H9 (cell line): ENCODE results near the gene RBM4B. TPM values are rescaled to one million over a fixed set of nuclear protein-coding genes. Genes with fewer than 3 reads are reported as not detected.
A peak's percentile ranks its signal among the peaks of the same experiment; 100 is the strongest.

Experiments used
- DNase-seq: peaks from one replicate; pipeline ENCODE4 v3.0.0-alpha.2; 2017
- H2AFZ ChIP-seq: one replicate; pipeline ENCODE4 v1.6.1; 2013; ENCODE audit warnings: mild to moderate bottlenecking, low read length, control low read depth, moderate library complexity
- H2AK5ac ChIP-seq: 2 replicates; pipeline ENCODE4 v1.6.1; 2013; ENCODE audit warnings: low read length, control low read depth, mixed read lengths; ENCODE audit not compliant: insufficient read length
- H2BK120ac ChIP-seq: one replicate; pipeline ENCODE4 v1.6.1; 2013; ENCODE audit warnings: low read depth, mild to moderate bottlenecking, low read length, control low read depth, inconsistent platforms; ENCODE audit not compliant: poor library complexity, severe bottlenecking
- H2BK12ac ChIP-seq: 2 replicates; pipeline ENCODE4 v1.6.1; 2013; ENCODE audit warnings: low read length, control low read depth, mixed read lengths, low read depth; ENCODE audit not compliant: insufficient read length
- H2BK15ac ChIP-seq: 2 replicates; pipeline ENCODE4 v1.6.1; 2013; ENCODE audit warnings: low read depth, low read length, control low read depth
- H2BK20ac ChIP-seq: one replicate; pipeline ENCODE4 v1.6.1; 2013; ENCODE audit warnings: low read depth, mild to moderate bottlenecking, low read length, control low read depth, inconsistent platforms; ENCODE audit not compliant: poor library complexity, severe bottlenecking
- H2BK5ac ChIP-seq: 2 replicates; pipeline ENCODE4 v1.6.1; 2013; ENCODE audit warnings: low read length, control low read depth, mixed read lengths; ENCODE audit not compliant: insufficient read length
- H3K14ac ChIP-seq: 2 replicates; pipeline ENCODE4 v1.6.1; 2013; ENCODE audit warnings: low read length, control low read depth; ENCODE audit not compliant: insufficient read depth
- H3K18ac ChIP-seq: 2 replicates; pipeline ENCODE4 v1.6.1; 2013; ENCODE audit warnings: low read depth, mild to moderate bottlenecking, mixed read lengths, low read length, control low read depth; ENCODE audit not compliant: insufficient read length
- H3K23ac ChIP-seq: 2 replicates; pipeline ENCODE4 v1.6.1; 2013; ENCODE audit warnings: low read length, control low read depth, mixed read lengths, low read depth; ENCODE audit not compliant: insufficient read length
- H3K23me2 ChIP-seq: 2 replicates; pipeline ENCODE4 v1.6.1; 2013; ENCODE audit warnings: low read depth, mild to moderate bottlenecking, mixed read lengths, low read length, control low read depth; ENCODE audit not compliant: insufficient read length, poor library complexity, severe bottlenecking
- H3K27ac ChIP-seq: 2 replicates; pipeline ENCODE4 v1.5.1; 2013; ENCODE audit warnings: low read length, control low read depth, mixed read lengths, low read depth; ENCODE audit not compliant: insufficient read length
- H3K27me3 ChIP-seq: 2 replicates; pipeline ENCODE4 v1.6.1; 2013; ENCODE audit warnings: low read length, control low read depth, inconsistent platforms; ENCODE audit not compliant: insufficient read depth
- H3K4ac ChIP-seq: 2 replicates; pipeline ENCODE4 v1.6.1; 2013; ENCODE audit warnings: low read depth, mild to moderate bottlenecking, control low read depth, inconsistent platforms, low read length, moderate library complexity
- H3K4me1 ChIP-seq: 2 replicates; pipeline ENCODE4 v1.6.1; 2013; ENCODE audit warnings: low read length, control low read depth, inconsistent platforms; ENCODE audit not compliant: insufficient read depth
- H3K4me2 ChIP-seq: 2 replicates; pipeline ENCODE4 v1.6.1; 2013; ENCODE audit warnings: low read length, control low read depth, mixed read lengths; ENCODE audit not compliant: insufficient read length, insufficient read depth
- H3K56ac ChIP-seq: 2 replicates; pipeline ENCODE4 v1.6.1; 2013; ENCODE audit warnings: low read depth, mild to moderate bottlenecking, mixed read lengths, low read length, control low read depth; ENCODE audit not compliant: insufficient read length
- H3K79me1 ChIP-seq: 2 replicates; pipeline ENCODE4 v1.6.1; 2013; ENCODE audit warnings: low read depth, mild to moderate bottlenecking, moderate library complexity, low read length, control low read depth, inconsistent platforms; ENCODE audit not compliant: insufficient read depth, poor library complexity, severe bottlenecking
- H3K79me2 ChIP-seq: 2 replicates; pipeline ENCODE4 v1.6.1; 2013; ENCODE audit warnings: low read length, control low read depth, inconsistent platforms; ENCODE audit not compliant: insufficient read depth
- H3K9ac ChIP-seq: 2 replicates; pipeline ENCODE4 v1.6.1; 2013; ENCODE audit warnings: low read length, control low read depth, mixed read lengths; ENCODE audit not compliant: insufficient read length; ENCODE audit errors: extremely low read depth
- H3K9me3 ChIP-seq: one replicate; pipeline ENCODE4 v1.6.1; 2013; ENCODE audit warnings: low read depth, low read length, inconsistent platforms; ENCODE audit not compliant: control insufficient read depth
- H3T11ph ChIP-seq: one replicate; pipeline ENCODE4 v1.6.1; 2013; ENCODE audit warnings: mild to moderate bottlenecking, low read length, control low read depth, inconsistent platforms
- H4K20me1 ChIP-seq: one replicate; pipeline ENCODE4 v1.6.1; 2013; ENCODE audit not compliant: control insufficient read depth, insufficient read length, insufficient read depth
- H4K5ac ChIP-seq: 2 replicates; pipeline ENCODE4 v1.6.1; 2013; ENCODE audit warnings: low read depth, mild to moderate bottlenecking, mixed read lengths, low read length, control low read depth; ENCODE audit not compliant: insufficient read length
- H4K8ac ChIP-seq: replicated peaks from 2 replicates; pipeline ENCODE4 v1.6.1; 2013; ENCODE audit warnings: low read length, control low read depth, mixed read lengths, low read depth; ENCODE audit not compliant: insufficient read length
- H4K91ac ChIP-seq: 2 replicates; pipeline ENCODE4 v1.6.1; 2013; ENCODE audit warnings: low read depth, mild to moderate bottlenecking, moderate library complexity, mixed read lengths, low read length, control low read depth; ENCODE audit not compliant: insufficient read length
- H3K27ac Mint-ChIP-seq, 3 experiments: 2 replicates in 2 of 3; 3 replicates in 1 of 3; pipeline ENCODE4 v1.8.0; 2020 to 2021; ENCODE audit warnings: mixed read lengths in 3 of 3, mild to moderate bottlenecking in 1 of 3, moderate library complexity in 1 of 3
- H3K27me3 Mint-ChIP-seq: 2 replicates; pipeline ENCODE4 v1.8.0; 2021; ENCODE audit warnings: low read depth, mild to moderate bottlenecking, moderate library complexity, mixed read lengths
- H3K36me3 Mint-ChIP-seq, 3 experiments: 2 replicates in 2 of 3; 3 replicates in 1 of 3; pipeline ENCODE4 v1.8.0; 2020 to 2021; ENCODE audit warnings: low read depth in 3 of 3, mixed read lengths in 3 of 3; ENCODE audit not compliant: insufficient read depth in 1 of 3
- H3K4me1 Mint-ChIP-seq, 2 experiments: 2 replicates each; pipeline ENCODE4 v1.8.0; 2020; ENCODE audit warnings: mixed read lengths in 2 of 2
- H3K4me3 Mint-ChIP-seq, 2 experiments: 2 replicates in 1 of 2; 3 replicates in 1 of 2; pipeline ENCODE4 v1.8.0; 2020 to 2021; ENCODE audit warnings: mild to moderate bottlenecking in 2 of 2, mixed read lengths in 2 of 2, moderate library complexity in 1 of 2
- H3K9me3 Mint-ChIP-seq, 2 experiments: 2 replicates in 1 of 2; 3 replicates in 1 of 2; pipeline ENCODE4 v1.8.0; 2020; ENCODE audit warnings: mild to moderate bottlenecking in 2 of 2, mixed read lengths in 2 of 2, moderate library complexity in 1 of 2
- WGBS: extraction: QIAGEN DNeasy Blood & Tissue Kit; methylation state at CpG from one replicate; pipeline ENCODE4 v1.1.7; 2013; ENCODE audit warnings: missing lambda C conversion rate, low lambda C conversion rate, mixed read lengths; ENCODE audit not compliant: insufficient read length; ENCODE audit errors: extremely low coverage; 5-methylcytosine and 5-hydroxymethylcytosine counted together
- total RNA-seq: library from RNA; stranded (reverse); gene quantifications from 2 replicates; pipeline ENCODE4 v1.2.1, GENCODE V29; 2021
- TF ChIP-seq, protein P1 (sequence below): fragments of 200-600 bp; sonication (generic); conservative IDR thresholded peaks from 3 replicates; pipeline ENCODE4 v1.8.0; 2021; ENCODE audit warnings: antibody characterized with exemption, mild to moderate bottlenecking

The RBM4B gene
- total RNA-seq, 1 experiment from 2014 or later = 34.0 TPM

- H3K4me1 Mint-ChIP-seq = peaks cover 67 to 73% of the 10 kb centered on the region in 2 experiments
- H3K4me2 ChIP-seq = no peak overlapping the region
Observed at GRCh38 chr11:66723693-66724092, 46.0 kb upstream of the RBM4B start.

More at GRCh38 chr11:66723693-66724092, 46.0 kb upstream of the RBM4B start:
- Histone ChIP-seq H3K27me3 (peaks cover 3% of the 10 kb centered on the region; the same call in 1 of the 2 replicates), H3K9me3 (no peaks in the 10 kb centered on the region), H3K27ac (no peak overlapping the region), H2AFZ (no peak overlapping the region), H2BK5ac (no peak overlapping the region), H3K23me2 (peaks cover 13% of the 10 kb centered on the region), H3K23ac (no peak overlapping the region), H4K20me1 (no peaks in the 10 kb centered on the region), H3K79me2 (no peaks in the 10 kb centered on the region), H3K79me1 (no peaks in the 10 kb centered on the region), H3K4me1 (peaks cover 7% of the 10 kb centered on the region; the same call in 1 of the 2 replicates), H2BK15ac (no peak overlapping the region), H2BK12ac (no peak overlapping the region), H3T11ph (no peak overlapping the region), H3K14ac (no peak overlapping the region), H2BK20ac (no peak overlapping the region), H4K5ac (no peak overlapping the region), H3K4ac (no peak overlapping the region), H4K8ac (no peak overlapping the region), H2BK120ac (no peak overlapping the region), H2AK5ac (no peak overlapping the region), H4K91ac (no peak overlapping the region), H3K18ac (no peak overlapping the region), H3K9ac (no peak overlapping the region), H3K56ac (no peak overlapping the region)
- Mint-ChIP-seq H3K4me3 (peak overlapping the region in 1 of 2 experiments; percentile 44; a peak in 1 of 5 replicates), H3K27ac (peak overlapping the region in 2 of 3 experiments; percentile 58 to 83; a peak in 3 of 7 replicates), H3K9me3 (no peaks in the 10 kb centered on the region; a peak in 1 of 5 replicates), H3K36me3 (peaks cover 9 to 49% (median 47%) of the 10 kb centered on the region in 3 experiments), H3K27me3 (peaks cover 13% of the 10 kb centered on the region)
- DNase-seq = no peak
- TF ChIP-seq, protein P1, sequence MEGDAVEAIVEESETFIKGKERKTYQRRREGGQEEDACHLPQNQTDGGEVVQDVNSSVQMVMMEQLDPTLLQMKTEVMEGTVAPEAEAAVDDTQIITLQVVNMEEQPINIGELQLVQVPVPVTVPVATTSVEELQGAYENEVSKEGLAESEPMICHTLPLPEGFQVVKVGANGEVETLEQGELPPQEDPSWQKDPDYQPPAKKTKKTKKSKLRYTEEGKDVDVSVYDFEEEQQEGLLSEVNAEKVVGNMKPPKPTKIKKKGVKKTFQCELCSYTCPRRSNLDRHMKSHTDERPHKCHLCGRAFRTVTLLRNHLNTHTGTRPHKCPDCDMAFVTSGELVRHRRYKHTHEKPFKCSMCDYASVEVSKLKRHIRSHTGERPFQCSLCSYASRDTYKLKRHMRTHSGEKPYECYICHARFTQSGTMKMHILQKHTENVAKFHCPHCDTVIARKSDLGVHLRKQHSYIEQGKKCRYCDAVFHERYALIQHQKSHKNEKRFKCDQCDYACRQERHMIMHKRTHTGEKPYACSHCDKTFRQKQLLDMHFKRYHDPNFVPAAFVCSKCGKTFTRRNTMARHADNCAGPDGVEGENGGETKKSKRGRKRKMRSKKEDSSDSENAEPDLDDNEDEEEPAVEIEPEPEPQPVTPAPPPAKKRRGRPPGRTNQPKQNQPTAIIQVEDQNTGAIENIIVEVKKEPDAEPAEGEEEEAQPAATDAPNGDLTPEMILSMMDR = no peak
- WGBS = no CpG with 5 or more reads among the region's 5 CpGs
